DMS53 (cell line): ENCODE results near the gene COL18A1.

ENCODE experiments used
- DNase-seq: peaks from one replicate; lab custom pipeline; 2025; lab: John Stamatoyannopoulos, UW

Gene COL18A1

DNA sequence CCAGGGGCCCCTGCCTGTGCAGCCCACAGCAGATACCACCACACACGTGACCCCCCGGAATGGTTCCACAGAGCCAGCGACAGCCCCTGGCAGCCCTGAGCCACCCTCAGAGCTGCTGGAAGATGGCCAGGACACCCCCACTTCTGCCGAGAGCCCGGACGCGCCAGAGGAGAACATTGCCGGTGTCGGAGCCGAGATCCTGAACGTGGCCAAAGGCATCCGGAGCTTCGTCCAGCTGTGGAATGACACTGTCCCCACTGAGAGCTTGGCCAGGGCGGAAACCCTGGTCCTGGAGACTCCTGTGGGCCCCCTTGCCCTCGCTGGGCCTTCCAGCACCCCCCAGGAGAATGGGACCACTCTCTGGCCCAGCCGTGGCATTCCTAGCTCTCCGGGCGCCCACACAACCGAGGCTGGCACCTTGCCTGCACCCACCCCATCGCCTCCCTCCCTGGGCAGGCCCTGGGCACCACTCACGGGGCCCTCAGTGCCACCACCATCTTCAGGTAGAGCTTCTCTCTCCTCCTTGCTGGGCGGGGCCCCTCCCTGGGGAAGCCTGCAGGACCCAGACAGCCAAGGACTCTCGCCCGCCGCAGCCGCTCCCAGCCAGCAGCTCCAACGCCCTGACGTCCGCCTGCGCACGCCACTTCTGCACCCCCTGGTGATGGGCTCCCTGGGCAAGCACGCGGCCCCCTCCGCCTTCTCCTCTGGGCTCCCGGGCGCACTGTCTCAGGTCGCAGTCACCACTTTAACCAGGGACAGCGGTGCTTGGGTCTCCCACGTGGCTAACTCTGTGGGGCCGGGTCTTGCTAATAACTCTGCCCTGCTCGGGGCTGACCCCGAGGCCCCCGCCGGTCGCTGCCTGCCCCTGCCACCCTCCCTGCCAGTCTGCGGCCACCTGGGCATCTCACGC is 51.0 kb downstream of the COL18A1 start:
- DNase-seq = peak; percentile 36

GRCh38 chr21:45456584-45457160 is 51.7 kb downstream of the COL18A1 start:
- peak; percentile 47 for DNase-seq

DNA sequence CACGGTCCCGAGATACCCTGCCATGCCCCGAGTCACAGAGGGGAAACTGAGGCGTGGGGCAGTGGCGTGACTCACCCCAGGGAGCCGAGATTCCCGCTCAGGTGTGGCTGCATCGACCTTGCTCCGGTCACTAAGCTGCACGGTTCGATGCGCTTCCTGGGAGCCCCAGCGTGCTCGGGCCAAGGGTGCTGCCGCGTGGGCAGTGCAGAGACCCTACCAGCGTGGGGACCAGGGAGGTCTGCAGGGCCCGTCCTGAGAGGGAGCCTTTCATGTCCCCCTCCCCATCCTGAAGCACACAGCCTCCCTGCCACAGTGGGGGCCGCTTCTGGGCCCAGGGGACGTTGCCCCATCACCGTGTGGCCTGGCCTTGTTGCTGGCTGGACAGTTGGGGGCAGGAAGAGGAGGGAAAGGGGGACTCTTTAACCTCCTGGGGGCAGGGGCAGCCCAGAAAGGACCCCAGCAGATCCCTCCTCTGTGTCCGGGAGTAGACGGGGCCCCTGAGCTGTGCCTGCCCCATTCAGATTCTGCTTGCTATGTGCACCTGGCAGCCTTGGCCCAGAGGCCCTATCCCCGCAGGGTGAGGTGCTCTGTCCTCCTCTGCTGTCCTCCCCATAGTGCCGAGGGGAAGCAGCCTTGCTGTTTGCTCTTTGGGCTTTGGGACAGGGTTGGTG is 52.3 kb downstream of the COL18A1 start:
- no peak for DNase-seq

DNA sequence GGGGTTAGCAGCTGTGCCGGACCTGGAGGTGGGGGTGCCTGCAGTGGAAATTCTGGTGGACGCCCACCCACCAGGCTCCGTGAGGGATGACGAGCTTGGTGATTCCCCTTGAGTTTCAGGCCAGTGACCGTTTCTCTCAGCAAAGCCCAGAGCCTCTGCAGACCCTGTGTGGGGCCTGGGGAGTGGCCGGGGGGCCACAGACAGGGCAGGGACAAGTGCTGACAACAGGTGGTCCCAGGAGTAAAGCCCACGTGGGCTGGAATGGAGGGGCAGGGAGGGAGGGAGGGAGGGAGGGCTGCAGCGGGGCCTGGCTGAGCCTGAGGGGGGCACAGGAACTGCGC is 52.8 kb downstream of the COL18A1 start:
- no peak for DNase-seq

GRCh38 chr21:45458281-45459170 is 53.6 kb downstream of the COL18A1 start:
- no peak for DNase-seq

DNA sequence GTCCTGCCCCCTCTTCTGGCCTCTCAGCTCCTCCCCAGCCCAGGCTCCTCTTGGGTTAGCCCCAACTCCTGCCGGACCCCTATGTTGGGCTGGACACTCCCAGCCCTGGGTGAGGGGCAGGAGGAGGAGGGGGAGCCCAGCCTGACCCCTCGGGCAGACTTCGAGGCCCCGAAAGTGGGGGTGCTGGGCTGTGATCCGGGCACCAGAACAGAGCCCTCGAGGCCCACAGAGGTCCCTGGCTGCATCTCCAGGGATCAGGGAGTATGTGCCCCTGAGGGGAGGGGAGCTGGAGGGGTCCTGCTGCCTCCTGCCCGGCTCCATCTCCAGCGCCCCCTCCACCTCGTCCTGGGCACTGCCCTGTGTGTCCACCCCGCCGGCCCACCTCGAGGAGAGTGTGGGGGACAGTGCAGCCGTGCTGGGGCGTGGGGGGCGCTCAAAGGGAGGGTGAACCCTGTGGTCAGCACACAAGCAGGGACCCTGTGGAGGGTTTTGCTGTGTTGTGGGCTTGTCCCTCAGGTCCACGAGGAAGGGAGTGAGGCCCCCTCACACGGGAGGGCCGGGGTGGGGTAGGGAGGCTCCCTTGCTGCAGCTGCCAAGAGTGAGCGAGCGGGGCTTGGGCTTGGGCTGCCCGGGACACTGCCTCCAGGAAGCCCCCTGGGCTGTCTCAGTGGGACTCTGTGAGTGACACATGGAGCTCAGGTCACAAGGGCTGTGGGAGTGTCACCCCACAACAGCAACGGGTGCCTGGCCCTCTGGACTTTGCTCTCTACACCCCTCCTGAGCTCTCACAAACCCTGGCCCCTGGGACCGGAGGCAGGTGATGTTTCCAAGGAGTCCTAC is 54.4 kb downstream of the COL18A1 start:
- no peak for DNase-seq

- no peak for DNase-seq
Observed at GRCh38 chr21:45460011-45460565, 55.1 kb downstream of the COL18A1 start.

DNA sequence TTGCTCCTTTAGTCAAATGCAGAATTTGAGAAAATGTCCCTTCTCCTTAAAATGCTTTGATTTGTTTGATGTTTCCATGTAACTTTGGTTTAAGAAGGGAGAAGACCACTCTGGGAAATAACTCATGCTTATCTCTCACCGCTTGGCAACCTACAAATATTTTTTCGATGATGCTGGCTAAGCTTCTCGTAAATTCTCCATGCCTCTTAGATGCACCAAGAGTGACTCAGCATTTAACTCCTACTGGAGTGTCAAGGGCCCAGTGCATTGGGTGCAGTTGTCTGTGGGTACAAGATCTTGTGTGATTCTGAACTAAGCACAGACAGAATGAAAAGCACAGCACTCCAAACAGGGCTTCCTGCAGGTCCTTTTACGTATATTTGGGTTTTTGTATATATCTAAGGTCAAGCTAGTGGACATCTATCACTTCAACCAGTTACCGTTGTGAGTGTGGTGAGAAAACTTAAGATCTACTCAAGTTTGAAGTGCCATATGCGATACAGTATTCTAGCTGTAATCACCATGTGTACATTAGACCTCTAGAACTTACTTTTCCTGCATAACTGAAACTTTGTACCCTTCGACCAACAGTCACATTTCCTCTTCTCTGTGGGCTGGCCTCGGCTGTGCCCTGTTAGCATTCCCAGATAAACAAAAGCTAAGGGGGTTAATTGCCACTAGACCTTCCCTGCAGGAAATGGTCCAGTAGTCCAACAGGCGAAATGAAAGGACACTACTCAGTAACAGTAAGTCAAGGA is 55.8 kb downstream of the COL18A1 start:
- DNase-seq = no peak

- no peak for DNase-seq
Observed at GRCh38 chr21:45461369-45461750, 56.4 kb downstream of the COL18A1 start.

DNA sequence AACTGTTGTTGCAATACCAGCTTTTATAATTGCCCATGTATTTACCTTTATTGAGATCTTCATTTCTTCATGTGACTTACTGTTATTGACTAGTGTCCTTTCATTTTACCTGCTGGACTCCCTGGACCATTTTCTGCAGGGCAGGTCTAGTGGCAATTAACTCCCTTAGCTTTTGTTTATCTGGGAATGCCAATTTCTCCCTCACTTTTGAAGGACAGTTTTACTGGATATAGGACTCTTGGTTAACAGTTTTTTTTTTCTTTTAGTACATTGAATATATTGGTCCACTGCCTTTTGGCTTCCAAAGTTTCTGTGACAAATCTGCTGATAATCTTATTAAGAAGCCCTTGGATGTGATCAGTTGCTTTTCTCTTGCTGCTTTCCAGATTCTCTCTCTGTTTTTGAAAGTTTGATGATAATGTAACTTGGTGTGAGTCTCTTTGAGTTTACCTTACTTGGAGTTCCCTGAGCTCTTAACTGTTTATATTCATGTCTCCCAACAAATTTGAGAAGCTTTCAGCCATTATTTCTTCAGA is 56.9 kb downstream of the COL18A1 start:
- no peak for DNase-seq

GRCh38 chr21:45463871-45464270 is 58.9 kb downstream of the COL18A1 start:
- DNase-seq = no peak

- DNase-seq = no peak
Observed at GRCh38 chr21:45464309-45464708, 59.3 kb downstream of the COL18A1 start.

GRCh38 chr21:45465105-45465504 is 60.1 kb downstream of the COL18A1 start:
- no peak for DNase-seq

DNA sequence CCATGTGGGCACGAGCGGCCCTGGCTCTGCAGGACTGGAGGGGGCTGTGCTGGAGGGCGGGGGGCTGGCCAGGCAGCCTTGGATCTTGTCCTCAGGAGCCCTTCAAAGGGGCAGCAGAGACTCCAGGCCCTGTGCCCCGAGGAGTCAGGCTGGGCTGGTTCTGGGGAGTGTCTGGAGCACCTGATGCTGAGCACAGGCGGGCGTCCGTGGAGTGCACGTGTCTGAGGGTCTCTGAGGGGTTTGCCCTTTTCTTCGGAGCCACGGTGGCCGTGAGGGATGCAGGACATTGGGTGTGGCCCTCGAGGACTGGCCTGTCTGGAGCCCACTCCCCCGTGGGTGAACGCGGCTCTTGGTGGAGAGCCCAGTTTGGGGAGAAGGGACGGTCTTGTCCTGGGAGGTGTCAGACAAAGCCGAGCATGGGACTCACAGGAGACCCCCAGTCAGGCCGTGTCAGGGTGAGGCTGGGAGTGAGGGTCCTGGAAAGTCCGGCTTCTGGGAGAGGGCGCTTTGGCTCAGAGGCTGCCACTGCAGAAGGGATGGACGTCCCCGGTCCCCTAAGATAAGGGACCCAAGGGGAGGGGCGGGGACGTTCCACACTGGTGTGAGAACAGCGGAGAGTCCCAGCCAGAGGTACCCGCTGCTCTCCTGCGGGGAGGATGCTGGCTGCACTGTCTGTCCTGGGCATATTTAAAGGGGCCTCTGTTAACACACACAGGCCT is 60.8 kb downstream of the COL18A1 start:
- DNase-seq = no peak

GRCh38 chr21:45466330-45467220 is 61.6 kb downstream of the COL18A1 start:
- no peak for DNase-seq

DNA sequence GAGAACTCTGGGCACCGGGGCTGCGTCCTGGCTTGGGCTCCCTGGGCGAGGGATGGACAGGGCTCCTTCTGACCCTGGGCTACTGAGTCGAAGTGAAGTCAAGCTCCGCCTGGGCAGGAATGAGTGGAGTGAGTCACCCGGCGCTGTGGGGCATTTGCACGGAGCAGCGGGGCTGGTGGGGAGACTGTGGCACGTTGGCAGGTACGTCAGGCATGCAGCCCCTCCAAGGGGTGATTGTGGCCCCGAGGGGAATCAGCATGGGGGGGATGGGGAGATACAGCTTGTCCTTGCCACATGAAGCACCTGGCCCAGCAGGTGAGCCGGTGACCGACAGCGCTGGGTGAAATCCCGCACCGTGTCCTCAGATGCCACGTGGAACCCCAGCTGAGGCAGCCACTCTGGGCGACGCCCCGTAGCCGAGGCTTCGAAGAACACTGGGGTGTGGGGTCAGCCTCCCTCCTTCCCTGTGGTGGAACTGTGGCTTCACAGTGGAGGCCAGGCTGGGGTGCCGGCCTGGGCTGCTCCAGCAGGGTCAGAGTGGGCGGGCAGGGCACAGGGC is 62.3 kb downstream of the COL18A1 start:
- no peak for DNase-seq

- DNase-seq = no peak
Observed at GRCh38 chr21:45468051-45468970, 63.3 kb downstream of the COL18A1 start.
